Glutamatergic neuron (in vitro differentiated cells): ENCODE measurements around the gene WNT4. TPM values are rescaled to one million over a fixed set of nuclear protein-coding genes. Genes with fewer than 3 reads are reported as not detected.

Source experiments
- DNase-seq: peaks from one replicate; pipeline ENCODE4 v3.0.0; 2022
- H3K27ac Mint-ChIP-seq: one replicate; pipeline ENCODE4 v1.8.0; 2020; ENCODE audit warnings: mild to moderate bottlenecking, mixed read lengths, inconsistent platforms; ENCODE audit not compliant: unreplicated experiment
- H3K27me3 Mint-ChIP-seq: one replicate; pipeline ENCODE4 v1.8.0; 2020; ENCODE audit warnings: mild to moderate bottlenecking, moderate library complexity, mixed read lengths, inconsistent platforms; ENCODE audit not compliant: unreplicated experiment
- H3K36me3 Mint-ChIP-seq: one replicate; pipeline ENCODE4 v1.8.0; 2020; ENCODE audit warnings: mild to moderate bottlenecking, mixed read lengths, inconsistent platforms; ENCODE audit not compliant: unreplicated experiment
- H3K4me1 Mint-ChIP-seq: one replicate; pipeline ENCODE4 v1.8.0; 2020; ENCODE audit warnings: mild to moderate bottlenecking, low read depth, mixed read lengths, inconsistent platforms; ENCODE audit not compliant: unreplicated experiment
- H3K4me3 Mint-ChIP-seq: one replicate; pipeline ENCODE4 v1.8.0; 2020; ENCODE audit warnings: mild to moderate bottlenecking, mixed read lengths, inconsistent platforms; ENCODE audit not compliant: unreplicated experiment
- H3K9me3 Mint-ChIP-seq: one replicate; pipeline ENCODE4 v1.8.0; 2020; ENCODE audit warnings: mild to moderate bottlenecking, moderate library complexity, mixed read lengths, inconsistent platforms; ENCODE audit not compliant: unreplicated experiment
- CTCF ChIP-seq: fragments of 200-600 bp; sonication (generic); IDR thresholded peaks from one replicate; pipeline ENCODE4 v1.5.0; 2021; ENCODE audit not compliant: partially characterized antibody, unreplicated experiment
- total RNA-seq: library from RNA; stranded (reverse); fragmentation: NEBNext Ultra II Directional; extraction: Animal tissue kit (Norgen Biotek cat#: 25700); gene quantifications from one replicate; pipeline ENCODE4 v1.2.1, GENCODE V29; 2021; ENCODE audit not compliant: unreplicated experiment

The WNT4 gene
- total RNA-seq, 1 donor from 2014 or later = not detected

DNA sequence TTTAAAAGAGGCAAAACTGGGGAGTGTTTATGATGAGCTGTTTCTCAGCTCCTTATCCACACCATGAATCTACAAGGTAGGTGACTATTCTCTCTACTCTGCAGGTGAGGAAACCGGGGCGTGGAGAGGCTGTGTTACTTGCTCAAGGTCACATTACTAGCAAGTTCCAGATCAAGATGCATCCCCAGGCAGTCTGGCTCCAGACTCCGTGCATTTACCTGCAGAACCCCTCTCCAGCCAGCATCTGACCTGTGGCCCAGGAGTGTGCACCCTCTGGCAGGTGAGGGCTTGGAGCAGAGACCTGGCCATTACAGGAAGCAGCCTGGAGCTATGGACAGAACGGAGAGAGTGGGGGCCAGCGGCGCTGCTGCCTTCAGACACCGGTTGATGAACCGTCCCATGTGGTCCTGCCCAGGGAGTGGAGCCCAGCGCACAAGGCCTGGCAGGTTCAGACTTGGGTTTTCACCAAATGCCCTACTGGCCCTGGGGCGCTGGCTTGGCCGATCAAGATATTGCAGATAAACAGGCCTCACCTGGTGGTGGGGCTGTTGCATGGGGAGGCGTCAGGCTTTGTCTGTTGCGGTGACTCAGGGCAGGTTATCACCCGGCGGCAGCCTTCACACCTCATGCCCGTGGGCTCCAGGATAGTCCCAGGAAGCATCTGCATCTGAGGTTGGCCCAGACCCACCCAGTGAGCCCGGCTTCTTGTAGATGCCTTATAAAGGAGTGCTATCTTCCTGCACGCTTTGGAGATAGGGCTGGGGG lies 29.2 kb upstream of the WNT4 start:
- peaks cover 2% of the 10 kb centered on the region for H3K27me3 Mint-ChIP-seq
- H3K27ac Mint-ChIP-seq = no peak overlapping the region
- H3K4me1 Mint-ChIP-seq = no peaks in the 10 kb centered on the region
- peaks cover 6% of the 10 kb centered on the region for H3K36me3 Mint-ChIP-seq
- no peak for DNase-seq
- H3K9me3 Mint-ChIP-seq = peaks cover 2% of the 10 kb centered on the region
- TF ChIP-seq CTCF = no peak
- no peak overlapping the region for H3K4me3 Mint-ChIP-seq

DNA sequence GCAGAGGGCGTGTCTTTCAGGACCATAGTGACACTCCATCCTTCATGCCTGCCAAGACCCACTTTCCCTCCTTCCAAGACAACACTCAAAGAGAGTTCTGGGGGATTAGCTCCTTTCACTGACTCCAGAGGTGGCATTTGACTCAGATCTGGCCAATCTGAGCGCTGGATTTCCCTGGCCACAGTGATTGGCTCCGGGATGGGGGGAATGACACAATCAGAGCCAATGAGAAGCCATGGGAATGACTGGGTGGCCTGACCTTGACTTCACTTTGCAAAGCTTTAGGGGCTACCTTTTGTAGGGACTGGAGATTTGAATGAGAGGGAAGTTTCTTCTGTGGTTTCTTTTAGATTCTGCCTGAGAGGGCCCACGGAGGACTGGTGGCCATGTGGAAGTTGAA lies 26.9 kb upstream of the WNT4 start:
- no peak for TF ChIP-seq CTCF
- no peaks in the 10 kb centered on the region for H3K4me1 Mint-ChIP-seq
- H3K27me3 Mint-ChIP-seq = no peaks in the 10 kb centered on the region
- peaks cover 4% of the 10 kb centered on the region for H3K36me3 Mint-ChIP-seq
- H3K9me3 Mint-ChIP-seq = peaks cover 4% of the 10 kb centered on the region
- H3K4me3 Mint-ChIP-seq = no peak overlapping the region
- DNase-seq = no peak
- no peak overlapping the region for H3K27ac Mint-ChIP-seq

- Mint-ChIP-seq H3K4me1 (no peaks in the 10 kb centered on the region), H3K27ac (no peak overlapping the region), H3K9me3 (peaks cover 4% of the 10 kb centered on the region), H3K4me3 (no peak overlapping the region), H3K36me3 (no peaks in the 10 kb centered on the region), H3K27me3 (peaks cover 2% of the 10 kb centered on the region)
- no peak for DNase-seq
- no peak for TF ChIP-seq CTCF
Measured at GRCh38 chr1:22168412-22168973, 25.6 kb upstream of the WNT4 start.

DNA sequence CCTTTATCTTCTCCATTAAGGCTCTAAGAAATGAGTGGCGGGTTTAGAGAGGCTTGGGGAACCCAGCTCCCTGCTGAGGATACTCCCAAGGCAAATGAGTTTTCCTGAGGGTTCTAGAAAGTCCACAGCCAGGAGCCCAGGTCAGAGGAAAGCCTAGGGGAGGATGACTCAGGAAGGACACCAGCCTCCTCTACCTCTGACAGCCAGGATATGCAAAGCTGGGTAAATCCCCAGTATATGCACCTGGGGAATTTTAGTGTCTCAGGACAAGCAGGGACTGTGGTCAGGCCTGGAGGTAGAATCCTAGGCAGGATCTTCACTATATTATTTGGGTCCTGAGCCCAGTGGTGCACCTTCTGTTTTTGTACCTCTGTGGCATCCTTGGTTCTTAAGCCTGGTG lies 23.5 kb upstream of the WNT4 start:
- no peaks in the 10 kb centered on the region for H3K36me3 Mint-ChIP-seq
- H3K9me3 Mint-ChIP-seq = peaks cover 6% of the 10 kb centered on the region
- no peaks in the 10 kb centered on the region for H3K4me1 Mint-ChIP-seq
- H3K27me3 Mint-ChIP-seq = peaks cover 4% of the 10 kb centered on the region
- TF ChIP-seq CTCF = no peak
- H3K4me3 Mint-ChIP-seq = no peak overlapping the region
- DNase-seq = no peak
- no peak overlapping the region for H3K27ac Mint-ChIP-seq
